RPMI7951 (cell line): Measurements from ENCODE around the gene OTX2. TPM values are rescaled to one million over a fixed set of nuclear protein-coding genes. Genes with fewer than 3 reads are reported as not detected.

Source experiments
- DNase-seq: peaks from one replicate; pipeline ENCODE4 v3.0.0-alpha.2; 2012; ENCODE audit warnings: low read depth
- total RNA-seq: library from RNA; depleted of rRNA; stranded (reverse); fragments of >200 nt; shearing (Covaris generic); gene quantifications from 2 replicates; pipeline ENCODE4 v1.2.3, GENCODE V29; 2014

OTX2 gene
- total RNA-seq, 1 experiment from 2014 or later: not detected

DNA sequence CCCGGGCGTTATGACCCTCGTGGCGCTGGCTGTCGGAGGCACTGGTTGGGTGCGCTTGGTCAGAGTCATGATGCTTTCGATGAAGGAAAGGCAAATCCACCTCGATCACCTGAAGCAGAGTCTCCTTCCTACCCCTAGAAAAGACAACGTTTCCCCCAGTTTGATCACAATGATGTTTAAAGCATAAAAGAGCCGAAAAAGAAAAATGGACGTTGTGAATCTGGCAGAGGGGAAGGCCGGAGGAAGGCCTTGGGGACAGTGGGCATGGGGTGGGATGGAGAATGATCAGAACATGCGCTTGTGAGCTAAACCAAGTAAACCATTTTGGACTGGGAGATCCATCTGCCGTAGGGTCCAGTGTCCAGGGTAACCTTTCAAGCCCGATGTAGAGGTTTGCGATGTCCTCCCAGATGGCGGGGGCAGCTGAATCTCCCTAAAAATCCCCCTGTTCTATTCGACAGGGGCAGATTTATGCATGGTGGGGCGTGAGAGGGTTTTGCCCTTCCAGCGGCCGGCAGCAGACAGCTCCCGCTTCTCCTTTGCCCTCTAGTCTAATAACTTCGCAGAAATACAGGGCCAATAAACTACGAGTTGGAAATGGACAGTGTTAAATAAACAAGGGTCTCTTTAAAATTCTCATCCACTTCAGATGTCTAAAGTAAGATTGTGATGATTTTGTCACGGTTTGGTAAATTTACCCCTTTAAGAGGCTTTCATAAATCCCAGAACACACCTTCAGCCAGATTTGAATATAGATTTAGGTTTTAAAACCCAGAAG lies 2.3 kb upstream of the OTX2 start:
- no peak for DNase-seq

DNA sequence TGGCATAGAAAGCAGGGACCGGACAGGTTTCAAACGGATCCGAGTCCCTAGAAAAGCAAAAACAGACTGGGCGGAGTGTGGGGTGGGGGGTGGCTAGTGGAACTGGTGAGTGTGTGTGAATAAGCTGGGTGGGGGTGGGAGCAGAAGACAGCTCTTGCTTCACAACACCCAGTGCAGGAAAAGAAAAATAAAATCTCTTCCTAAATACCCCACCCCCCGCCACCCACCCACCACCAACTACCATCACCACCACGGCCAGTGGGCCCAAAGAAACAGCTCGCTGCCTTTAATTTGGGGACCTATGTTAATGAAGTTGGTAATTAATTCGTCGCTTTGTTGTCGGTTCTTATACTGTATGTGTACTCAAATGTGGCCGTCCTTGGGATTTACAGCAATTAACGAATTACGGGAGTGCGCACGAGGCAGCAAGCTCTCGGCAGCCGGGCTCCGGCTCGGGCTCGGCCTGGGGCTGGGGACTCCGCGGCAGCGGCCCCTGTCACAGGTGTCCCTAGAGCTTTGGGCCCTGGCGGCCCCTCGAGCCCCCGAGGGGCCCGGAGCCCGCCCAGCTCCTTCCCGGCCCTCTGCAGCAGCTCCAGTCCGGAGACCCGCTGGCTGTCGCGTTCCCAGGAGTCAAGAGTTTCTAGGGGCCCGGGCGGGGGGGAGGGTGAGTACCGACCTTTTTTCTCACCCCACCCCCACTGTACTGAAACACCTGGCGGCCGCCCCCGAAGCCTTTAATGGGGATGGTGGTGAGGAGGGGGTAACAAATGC lies 1.5 kb upstream of the OTX2 start:
- DNase-seq: no peak

DNA sequence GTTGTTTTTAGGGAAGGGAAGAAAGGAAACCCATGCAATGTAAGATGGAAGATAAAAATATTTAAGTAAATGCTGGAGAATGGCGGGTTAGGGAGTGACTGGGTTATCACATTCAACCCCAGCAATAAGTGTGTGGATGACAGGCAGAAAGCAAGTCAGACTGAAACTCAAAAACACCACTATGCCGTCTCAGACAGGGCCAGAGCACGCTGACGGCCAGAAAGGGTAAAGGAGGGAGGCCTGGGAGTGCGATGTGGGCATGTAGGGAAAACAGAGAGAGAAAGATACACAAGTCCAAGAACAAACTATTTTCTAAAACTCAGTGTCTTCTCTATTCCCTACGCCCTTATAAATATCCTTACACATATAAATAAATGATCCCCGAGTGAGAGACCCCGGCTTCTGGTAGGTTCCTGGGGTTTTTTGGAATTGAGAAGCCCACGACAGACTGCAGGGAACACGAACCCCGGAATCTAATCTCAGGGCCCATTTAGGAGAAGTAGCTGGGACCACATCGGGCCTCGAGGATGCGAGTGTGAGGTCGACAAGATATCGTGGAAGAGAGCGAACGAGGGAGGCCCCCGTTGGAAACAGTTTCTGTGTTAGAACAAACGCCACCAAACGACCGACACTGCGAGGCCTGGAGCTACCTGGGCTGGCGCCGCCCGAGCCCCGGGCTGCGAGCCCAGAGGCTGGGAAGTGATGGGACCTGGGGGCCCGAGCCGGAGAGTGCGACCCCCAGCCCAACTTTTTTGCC lies 735 bp upstream of the OTX2 start:
- DNase-seq: no peak

DNA sequence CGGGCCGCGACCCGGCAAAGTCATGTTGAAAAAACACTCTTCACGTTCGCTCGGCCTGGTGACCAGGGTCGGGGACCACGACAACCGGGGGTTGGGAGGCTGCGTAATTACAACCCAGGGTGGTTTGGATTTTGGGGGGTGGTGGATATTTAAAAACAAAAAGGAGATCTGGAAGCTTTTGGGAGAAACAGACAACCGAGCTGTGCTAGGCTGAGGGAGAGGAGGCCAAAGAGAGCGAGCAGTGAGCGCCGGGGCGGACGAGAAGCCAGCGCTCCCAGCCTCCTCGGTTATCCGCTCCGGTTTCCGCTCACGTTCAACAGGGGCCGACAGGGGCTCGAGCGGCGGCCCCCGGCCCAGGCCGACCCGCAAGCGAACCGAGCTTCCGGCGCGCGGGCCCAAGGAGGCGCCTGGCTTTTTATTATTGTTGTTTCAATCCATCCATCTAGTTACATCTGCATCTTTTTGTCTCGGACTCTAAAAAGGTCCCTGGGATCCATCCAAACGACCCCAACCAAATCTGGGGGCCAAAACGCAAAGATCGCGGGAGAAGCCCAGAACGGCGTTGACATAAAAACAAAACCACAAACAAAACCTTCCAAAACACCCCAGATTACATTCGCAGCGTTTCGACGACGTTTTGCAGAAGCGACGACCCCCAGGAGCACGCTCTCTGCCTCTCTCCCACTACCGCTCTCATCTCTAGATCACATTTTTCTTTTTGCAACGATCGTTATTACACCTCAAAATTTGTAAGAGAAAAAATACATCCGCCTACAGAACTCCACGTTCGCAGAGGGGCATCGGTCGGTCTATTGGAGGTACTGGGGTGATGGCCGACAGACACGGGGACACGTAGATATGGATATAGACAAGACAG lies 771 bp downstream of the OTX2 start:
- DNase-seq: no peak

DNA sequence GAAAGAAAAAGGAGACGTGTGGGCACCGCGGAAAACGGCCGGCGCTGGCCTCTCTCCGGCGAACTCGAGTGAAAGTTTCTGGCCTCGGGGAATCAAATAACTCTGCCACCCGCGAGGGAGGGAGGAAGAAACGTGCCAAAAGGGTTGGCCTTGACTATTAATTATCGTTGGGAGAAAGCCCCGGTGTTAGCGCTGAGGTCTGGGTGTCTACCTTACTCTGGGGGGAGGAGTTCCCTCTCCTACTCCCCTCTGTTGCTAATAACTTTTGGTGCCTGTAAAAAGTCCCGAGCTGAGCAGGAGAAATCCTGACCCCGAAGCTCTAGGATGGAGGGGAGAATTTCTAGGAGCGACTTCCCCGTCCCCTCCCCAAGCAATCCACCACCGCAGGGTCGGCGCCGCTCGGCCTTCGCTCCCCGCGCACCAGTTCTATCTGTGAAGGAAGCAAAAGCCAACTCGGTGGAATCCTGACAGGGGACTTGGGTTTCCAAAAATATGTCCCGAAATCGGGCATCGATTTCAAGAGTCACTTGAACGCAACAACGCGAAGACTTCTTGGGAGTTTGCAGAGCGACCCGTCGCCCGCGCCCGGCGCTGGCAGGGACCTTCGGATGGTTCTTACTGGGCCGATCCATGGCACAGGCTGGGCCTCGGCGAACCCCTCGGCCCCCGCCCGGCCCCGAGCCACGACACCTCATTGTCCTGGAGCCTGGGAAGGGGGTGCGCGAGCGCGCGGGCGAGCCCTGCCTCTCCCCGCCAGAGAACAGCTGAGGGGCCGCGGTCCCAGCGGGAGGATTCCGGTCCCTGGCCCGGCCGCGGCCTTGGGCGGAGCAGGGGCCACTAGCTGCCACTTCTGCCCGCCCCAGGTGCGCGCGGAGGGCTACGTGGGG lies 1.7 kb downstream of the OTX2 start:
- DNase-seq: no peak

DNA sequence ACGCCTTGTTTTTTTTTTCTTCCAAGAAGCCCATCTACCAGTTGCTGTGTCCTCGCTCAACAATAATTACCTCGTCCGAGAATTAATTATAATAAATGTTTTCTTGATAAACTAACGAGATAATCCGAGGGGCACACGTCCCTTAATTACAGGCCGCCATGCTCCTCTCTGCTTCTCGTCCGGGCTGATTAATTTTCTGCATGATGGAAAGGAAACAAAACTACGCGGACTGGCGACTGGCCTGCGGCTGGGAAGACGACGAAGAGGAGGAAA lies 2.2 kb downstream of the OTX2 start:
- no peak for DNase-seq

DNA sequence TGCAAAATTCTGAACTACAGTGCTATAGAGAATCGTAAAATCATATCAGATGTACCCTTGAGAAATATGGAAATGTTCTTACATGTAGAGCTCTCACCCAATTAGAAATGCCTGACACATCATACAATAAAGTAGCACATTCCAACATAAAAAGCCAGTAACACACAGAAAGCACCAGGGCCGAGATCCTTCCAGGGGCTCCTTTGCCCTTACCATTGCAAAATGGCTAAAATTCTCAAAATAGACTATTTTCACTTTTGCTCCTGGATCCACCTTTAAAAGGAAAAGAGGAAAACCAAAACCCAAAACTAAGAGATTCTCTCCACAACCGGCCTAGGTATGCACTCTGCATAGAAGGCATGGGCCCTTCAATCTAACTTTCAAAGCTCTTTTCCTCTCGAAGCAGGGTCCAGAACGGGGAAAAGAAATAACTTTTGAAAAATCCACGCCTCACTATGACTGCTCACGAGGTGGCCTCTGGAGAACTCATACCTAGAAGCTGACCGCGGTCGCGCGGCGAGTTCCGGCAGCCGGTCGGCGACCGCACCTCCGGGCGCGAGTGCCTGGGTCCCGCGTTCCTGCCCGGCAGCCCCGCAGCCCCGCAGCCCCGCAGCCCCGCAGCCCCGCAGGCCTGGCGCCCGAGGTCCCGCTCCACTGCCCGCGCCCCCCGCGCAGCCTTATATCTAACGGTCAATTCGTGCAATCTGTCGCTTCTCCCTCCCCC lies 2.7 kb downstream of the OTX2 start:
- DNase-seq: no peak

DNA sequence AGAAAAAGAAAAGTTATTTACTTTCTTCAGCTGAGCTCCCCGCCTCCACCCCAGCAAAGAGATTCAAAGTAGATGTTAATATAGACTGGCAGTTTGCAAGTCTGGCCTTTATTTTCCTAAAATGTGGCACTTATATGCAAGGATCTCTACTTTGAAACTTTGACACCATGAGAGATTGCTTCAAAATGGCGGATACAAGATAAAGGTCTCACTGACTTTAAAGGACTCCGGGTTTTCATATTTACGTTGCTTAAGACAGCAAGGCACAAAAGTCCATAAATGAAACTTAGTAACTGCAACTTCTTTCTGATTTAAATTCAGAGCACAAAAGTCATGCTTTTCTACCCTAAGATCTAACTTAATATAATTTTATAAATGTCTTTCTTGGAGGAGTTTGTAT lies 3.5 kb downstream of the OTX2 start:
- no peak for DNase-seq

DNA sequence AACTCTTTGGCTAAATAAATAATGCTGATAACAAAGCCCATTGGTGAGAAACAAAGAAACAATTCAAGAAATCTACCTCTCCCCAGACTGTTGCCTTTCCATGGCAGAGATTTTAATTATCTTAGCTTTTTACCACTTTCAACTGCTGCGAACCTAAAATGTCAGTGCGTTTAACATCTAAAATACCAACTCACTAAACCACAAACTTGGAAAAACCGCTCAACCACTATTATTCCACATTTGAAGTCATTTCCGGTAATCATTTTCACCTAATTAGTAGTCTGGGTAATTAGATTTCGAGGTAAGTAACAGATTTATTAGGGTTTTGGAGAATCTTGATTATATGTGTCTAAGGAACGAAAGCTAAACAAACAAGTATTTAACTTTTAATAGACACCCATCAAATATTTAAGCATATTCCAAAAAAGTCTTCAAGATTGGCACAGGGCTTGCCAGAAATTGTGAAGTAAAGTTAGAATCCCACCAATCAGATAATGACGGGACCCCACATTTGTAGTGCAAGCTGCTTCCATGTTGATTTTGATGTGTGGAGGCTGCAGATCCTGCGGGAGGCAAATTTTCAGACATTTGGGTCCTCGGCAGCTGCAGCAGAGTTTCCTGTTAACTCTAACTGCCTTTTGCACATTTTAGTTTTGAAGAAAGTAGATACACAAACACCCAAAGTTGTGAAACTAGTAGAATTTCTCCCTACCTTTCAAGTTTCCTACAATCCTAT lies 4.1 kb downstream of the OTX2 start:
- no peak for DNase-seq

DNA sequence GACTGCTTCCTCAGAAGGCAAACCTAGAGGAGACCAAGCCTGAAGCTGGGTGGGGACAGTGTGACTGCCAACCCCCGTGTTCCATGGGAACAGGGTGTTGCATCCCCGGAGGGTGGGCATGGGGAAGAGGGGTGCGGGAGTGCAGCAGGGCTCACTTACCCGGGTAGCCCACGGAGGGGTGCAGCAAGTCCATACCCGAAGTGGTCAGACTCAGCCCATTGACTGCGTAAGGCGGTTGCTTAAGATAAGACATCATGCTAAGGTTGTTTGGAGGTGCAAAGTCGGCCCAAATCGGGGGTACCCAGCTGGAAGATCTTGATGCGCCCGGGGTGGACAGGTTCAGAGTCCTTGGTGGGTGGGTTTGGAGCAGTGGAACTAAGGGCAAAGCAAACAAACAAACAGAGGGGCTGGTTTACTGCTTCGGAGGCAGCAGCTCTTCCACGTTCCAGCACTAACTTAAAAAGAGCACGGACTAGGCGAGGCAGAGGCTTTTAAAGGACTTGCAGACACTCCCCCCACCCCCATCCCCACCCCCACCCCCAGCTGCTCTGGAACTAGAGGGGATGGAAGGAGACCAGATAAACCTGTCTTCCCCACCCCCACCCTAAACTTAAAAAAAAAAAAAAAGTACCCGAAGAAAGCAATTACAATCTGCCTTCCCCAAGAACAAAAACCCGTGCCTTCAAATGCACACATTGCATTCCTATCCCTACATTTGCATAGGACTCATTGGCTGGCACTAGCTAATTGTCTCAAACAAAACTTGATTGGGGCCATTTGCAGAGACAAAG lies 4.9 kb downstream of the OTX2 start:
- DNase-seq: no peak

DNA sequence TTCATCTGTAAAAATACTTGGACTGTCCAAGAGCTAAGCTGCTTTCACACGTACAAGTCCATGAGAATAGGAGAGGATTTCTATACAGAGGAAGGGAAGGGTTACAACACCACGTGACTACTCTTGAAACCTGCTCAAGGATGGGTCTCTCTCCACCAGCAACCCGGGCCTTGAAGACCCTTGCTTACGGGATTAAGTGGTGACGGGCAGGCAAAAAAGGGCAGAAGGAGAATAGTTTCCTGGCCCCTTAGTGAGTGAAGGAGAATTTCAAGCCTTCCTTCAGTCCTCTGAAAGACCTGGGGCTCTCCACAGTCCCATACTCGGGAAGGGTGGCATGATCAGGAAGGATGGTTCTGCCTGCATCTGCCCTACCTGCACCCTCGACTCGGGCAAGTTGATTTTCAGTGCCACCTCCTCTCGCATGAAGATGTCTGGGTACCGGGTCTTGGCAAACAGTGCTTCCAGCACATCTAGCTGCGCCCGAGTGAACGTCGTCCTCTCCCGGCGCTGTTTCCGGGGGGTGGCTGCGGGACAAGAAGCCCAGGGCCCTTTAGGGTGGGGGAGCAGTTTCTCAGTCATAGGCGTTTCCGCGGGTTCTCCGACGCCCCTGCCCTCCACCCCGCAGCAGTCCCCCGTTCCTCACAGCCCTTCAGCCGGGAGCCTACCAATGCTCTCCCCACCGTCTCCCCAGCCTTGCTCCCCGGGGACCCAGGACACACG lies 6.3 kb downstream of the OTX2 start:
- DNase-seq: no peak

DNA sequence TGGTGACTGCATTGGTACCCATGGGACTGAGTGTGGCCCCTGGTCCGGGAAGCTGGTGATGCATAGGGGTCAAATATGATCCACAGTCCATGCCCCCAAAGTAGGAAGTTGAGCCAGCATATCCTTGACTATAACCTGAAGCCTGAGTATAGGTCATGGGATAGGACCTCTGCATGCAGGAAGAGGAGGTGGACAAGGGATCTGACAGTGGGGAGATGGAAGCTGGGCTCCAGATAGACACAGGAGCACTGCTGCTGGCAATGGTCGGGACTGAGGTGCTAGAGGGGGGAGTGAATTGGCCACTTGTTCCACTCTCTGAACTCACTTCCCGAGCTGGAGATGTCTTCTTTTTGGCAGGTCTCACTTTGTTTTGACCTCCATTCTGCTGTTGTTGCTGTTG lies 8.4 kb downstream of the OTX2 start:
- no peak for DNase-seq

DNA sequence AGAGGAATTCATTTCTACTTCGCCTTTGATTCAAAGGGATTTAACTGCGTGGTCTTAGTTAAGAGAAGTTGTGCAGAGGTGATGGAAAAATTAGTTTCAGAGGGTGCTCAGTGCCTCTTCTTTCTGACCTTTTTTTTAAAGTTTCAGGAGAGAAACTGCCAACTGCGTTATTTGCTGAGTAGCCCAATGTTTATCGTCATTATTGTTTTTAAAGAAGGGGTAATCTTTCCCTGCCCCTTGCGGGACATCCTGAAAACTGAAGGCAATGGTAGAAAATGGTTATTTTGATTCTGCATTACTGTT lies 11.0 kb downstream of the OTX2 start:
- DNase-seq: no peak

DNA sequence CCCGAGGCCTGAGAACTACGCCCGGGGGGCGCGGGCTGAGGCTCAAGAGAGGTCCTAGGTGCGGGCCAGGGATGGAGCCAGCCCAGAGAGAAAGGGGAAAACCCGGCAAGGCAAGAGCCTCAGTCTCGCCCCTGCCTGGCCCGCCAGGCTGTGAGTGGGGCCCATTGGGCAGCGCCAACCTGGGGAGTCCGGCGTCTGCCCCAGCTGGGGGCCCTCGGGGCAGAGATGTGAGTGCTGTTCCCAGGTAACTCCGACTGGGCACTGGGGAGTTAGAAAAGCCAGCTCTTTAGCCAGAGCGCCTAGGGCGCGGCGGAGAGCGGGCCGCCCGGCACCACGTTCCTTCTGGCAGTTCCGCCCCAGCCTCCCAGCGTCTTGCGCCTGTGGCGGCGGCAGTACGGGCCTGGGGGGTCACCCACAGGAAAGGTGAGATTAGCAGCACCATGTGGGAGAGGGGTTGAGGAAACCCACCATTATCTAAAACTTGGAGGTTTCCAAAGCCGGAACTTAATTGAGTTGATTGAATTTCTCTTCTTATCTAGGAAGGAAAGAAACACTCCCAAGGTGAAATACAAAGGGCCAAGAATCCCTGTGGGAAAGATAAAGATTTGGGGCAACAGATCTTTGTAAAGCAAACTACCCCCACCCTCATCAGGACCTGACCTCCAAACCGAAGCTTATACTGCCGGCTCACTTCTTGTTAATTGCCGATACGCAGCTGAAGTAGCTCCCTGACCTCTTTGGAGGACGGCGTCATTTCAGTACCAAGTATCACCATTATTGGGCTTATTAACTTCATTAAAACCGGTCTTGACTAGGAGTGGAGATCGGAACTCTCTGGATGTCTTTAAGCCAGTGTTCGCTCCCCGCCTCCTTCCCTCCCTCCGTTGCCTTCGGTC lies 11.6 kb downstream of the OTX2 start:
- no peak for DNase-seq

DNA sequence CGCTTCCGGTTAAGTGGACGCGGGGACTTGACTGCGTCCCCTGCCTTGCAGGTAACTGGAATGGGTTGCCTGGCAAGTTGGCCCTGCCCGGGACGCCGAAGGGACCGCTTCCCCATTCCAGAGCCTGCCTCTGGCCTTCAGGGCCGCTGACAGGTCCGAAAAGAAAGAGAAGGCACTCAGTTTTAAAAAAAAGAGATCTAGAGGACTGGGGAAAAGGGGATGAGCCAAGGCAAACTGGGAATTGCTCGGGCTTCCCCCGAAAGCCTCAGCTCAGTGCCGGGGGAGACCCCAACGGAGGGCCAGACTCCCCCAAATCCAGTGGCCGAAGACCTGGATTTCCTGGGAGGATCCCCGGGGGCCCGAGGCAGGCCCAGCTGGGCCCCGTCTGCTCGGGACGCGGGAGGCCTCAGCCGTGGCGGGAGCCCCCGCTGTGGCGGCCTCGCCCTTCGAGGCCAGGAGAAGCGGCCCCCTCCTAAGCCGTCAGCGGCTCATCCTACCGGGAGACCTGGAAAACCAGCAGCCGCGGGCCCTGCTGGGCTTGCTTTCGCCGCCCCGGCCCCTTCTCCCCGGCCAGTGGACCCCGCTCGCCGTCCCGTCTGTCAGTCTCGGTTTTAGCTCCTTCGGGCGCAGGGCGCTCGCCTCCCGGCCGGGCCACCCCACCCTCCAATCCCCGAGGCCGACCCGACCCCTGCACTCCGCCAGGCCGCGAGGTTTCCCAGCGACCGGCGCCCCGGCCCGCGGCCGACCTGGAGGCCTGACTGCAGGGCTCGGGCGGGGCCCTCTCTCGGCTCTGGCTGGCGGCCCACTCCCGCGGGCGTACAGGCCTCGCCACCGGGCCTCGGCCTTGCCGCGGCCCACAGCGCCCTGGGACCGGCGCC lies 12.5 kb downstream of the OTX2 start:
- DNase-seq: no peak

DNA sequence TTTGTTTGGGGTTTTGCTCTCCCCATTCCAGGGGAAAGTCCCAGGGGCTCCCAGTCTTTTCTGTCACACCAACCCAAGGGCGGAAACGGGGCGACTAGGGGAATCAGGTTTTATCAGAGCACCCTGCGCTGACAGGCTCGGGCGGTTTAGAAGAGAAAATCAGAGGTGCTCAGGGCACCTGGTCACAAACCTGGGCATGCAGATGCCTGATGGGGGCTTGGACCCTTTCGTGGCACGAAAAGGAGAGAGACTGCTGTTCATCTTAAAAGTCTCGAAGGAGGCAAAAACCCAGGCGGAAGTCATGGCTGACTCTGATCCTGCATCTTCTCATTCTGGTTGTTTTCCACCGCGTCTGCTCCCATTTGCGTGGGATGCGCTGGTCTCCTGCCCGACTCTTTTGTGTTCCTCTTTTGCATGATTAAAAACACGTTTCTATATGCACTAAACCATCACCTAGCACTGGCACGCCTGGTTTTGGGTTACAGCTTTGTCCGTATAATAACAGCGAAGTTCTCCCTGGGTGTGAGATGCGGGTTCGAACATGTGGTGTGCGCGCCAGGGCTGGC lies 13.2 kb downstream of the OTX2 start:
- no peak for DNase-seq
